ENCODE measurements around the gene MYH16. TPM values are rescaled to one million over a fixed set of nuclear protein-coding genes. Genes with fewer than 3 reads are reported as not detected.

MYH16 gene
- polyA plus RNA-seq, 1 donor from 2014 or later, result not detected

GRCh38 chr7:99253369-99253768 lies 19.3 kb upstream of the MYH16 start:
- TF ChIP-seq CTCF (IDR thresholded peaks at IDR 0.05; ENCODE audit: poor library complexity, severe bottlenecking) (no peak), SMC3 (conservative IDR thresholded peaks at IDR 0.05; ENCODE audit: poor library complexity) (no peak), REST (IDR thresholded peaks at IDR 0.05; ENCODE audit: borderline replicate concordance) (no peak), MXI1 (conservative IDR thresholded peaks at IDR 0.05; ENCODE audit: poor library complexity, severe bottlenecking) (no peak)

GRCh38 chr7:99254390-99254789 lies 18.2 kb upstream of the MYH16 start:
- Histone ChIP-seq H3K9ac (ENCODE audit: low read length) (no peak overlapping the region), H2AFZ (ENCODE audit: low read depth, low read length) (no peak overlapping the region), H3K4me3 (ENCODE audit: low read length) (no peak overlapping the region), H3K9me3 (ENCODE audit: low read length) (no peaks in the 10 kb centered on the region), H3K79me2 (replicated peaks; ENCODE audit: insufficient read depth, low read length) (no peaks in the 10 kb centered on the region), H3K27me3 (ENCODE audit: insufficient read depth, low read depth, low read length) (no peaks in the 10 kb centered on the region), H3F3A (ENCODE audit: insufficient read depth, low read length, poor library complexity, severe bottlenecking) (no peaks in the 10 kb centered on the region), H3K36me3 (ENCODE audit: insufficient read depth, low read length) (no peaks in the 10 kb centered on the region), H3K27ac (ENCODE audit: low read length) (no peak overlapping the region), H4K20me1 (ENCODE audit: insufficient read depth) (no peaks in the 10 kb centered on the region), H3K9me2 (ENCODE audit: insufficient read depth, low read length) (no peaks in the 10 kb centered on the region), H3K4me2 (ENCODE audit: low read length) (no peak overlapping the region)
- TF ChIP-seq TAF1 (IDR thresholded peaks at IDR 0.05; ENCODE audit: low read depth) (no peak), POLR2AphosphoS5 (IDR thresholded peaks at IDR 0.05) (no peak)

More at GRCh38 chr7:99253369-99253768, 19.3 kb upstream of the MYH16 start:
- Histone ChIP-seq H3K9ac (ENCODE audit: low read length) (no peak overlapping the region), H3K27ac (ENCODE audit: low read length) (no peak overlapping the region), H3F3A (ENCODE audit: insufficient read depth, low read length, poor library complexity, severe bottlenecking) (no peaks in the 10 kb centered on the region), H3K79me2 (replicated peaks; ENCODE audit: insufficient read depth, low read length) (no peaks in the 10 kb centered on the region), H3K36me3 (ENCODE audit: insufficient read depth, low read length) (no peaks in the 10 kb centered on the region), H3K4me2 (ENCODE audit: low read length) (no peak overlapping the region), H3K9me3 (ENCODE audit: low read length) (no peaks in the 10 kb centered on the region), H4K20me1 (ENCODE audit: insufficient read depth) (no peaks in the 10 kb centered on the region), H3K4me3 (ENCODE audit: low read length) (no peak overlapping the region), H3K27me3 (ENCODE audit: insufficient read depth, low read depth, low read length) (no peaks in the 10 kb centered on the region), H2AFZ (ENCODE audit: low read depth, low read length) (no peak overlapping the region), H3K9me2 (ENCODE audit: insufficient read depth, low read length) (no peaks in the 10 kb centered on the region)

- Histone ChIP-seq H3K27ac (ENCODE audit: low read length) (no peak overlapping the region), H3K27me3 (ENCODE audit: insufficient read depth, low read depth, low read length) (no peaks in the 10 kb centered on the region), H3K9ac (ENCODE audit: low read length) (no peak overlapping the region), H3F3A (ENCODE audit: insufficient read depth, low read length, poor library complexity, severe bottlenecking) (no peaks in the 10 kb centered on the region), H3K36me3 (ENCODE audit: insufficient read depth, low read length) (no peaks in the 10 kb centered on the region), H3K4me2 (ENCODE audit: low read length) (no peak overlapping the region), H4K20me1 (ENCODE audit: insufficient read depth) (no peaks in the 10 kb centered on the region), H3K9me2 (ENCODE audit: insufficient read depth, low read length) (no peaks in the 10 kb centered on the region), H3K79me2 (replicated peaks; ENCODE audit: insufficient read depth, low read length) (no peaks in the 10 kb centered on the region), H2AFZ (ENCODE audit: low read depth, low read length) (no peak overlapping the region), H3K4me3 (ENCODE audit: low read length) (no peak overlapping the region), H3K9me3 (ENCODE audit: low read length) (no peaks in the 10 kb centered on the region)
- TF ChIP-seq RAD21 (conservative IDR thresholded peaks at IDR 0.05) (no peak), SMC3 (conservative IDR thresholded peaks at IDR 0.05; ENCODE audit: poor library complexity) (no peak), EZH2 (IDR thresholded peaks at IDR 0.05; ENCODE audit: borderline replicate concordance, insufficient read depth, low read length, poor library complexity, severe bottlenecking) (no peak), TAF1 (IDR thresholded peaks at IDR 0.05; ENCODE audit: low read depth) (no peak)
Measured at GRCh38 chr7:99255463-99255862, 17.2 kb upstream of the MYH16 start.

Data from neural cell (in vitro differentiated cells).